Fibroblast of lung (primary cell): ENCODE measurements around the gene SMARCC1.

Experiments
- EZH2 ChIP-seq: IDR thresholded peaks from 2 replicates; pipeline ENCODE4 v1.5.1; 2012; ENCODE audit warnings: low read length, control low read depth, mild to moderate bottlenecking; ENCODE audit errors: missing control alignments
- TF ChIP-seq, protein P1 (sequence below), 2 donors: IDR thresholded peaks in 1 of 2; conservative IDR thresholded peaks in 1 of 2; 1 replicate in 1 of 2; 2 replicates in 1 of 2; pipeline ENCODE4 v1.5.1; 2011 to 2012; ENCODE audit warnings: low read length in 2 of 2, control low read depth in 1 of 2, inconsistent platforms in 1 of 2, low read depth in 1 of 2, mild to moderate bottlenecking in 1 of 2

- TF ChIP-seq, protein P1, sequence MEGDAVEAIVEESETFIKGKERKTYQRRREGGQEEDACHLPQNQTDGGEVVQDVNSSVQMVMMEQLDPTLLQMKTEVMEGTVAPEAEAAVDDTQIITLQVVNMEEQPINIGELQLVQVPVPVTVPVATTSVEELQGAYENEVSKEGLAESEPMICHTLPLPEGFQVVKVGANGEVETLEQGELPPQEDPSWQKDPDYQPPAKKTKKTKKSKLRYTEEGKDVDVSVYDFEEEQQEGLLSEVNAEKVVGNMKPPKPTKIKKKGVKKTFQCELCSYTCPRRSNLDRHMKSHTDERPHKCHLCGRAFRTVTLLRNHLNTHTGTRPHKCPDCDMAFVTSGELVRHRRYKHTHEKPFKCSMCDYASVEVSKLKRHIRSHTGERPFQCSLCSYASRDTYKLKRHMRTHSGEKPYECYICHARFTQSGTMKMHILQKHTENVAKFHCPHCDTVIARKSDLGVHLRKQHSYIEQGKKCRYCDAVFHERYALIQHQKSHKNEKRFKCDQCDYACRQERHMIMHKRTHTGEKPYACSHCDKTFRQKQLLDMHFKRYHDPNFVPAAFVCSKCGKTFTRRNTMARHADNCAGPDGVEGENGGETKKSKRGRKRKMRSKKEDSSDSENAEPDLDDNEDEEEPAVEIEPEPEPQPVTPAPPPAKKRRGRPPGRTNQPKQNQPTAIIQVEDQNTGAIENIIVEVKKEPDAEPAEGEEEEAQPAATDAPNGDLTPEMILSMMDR (conservative IDR thresholded peaks at IDR 0.05 in 1 of 2, IDR thresholded peaks at IDR 0.05 in 1 of 2; ENCODE audit: low read depth in 1 of 2, low read length in 2 of 2): no peak
- no peak for TF ChIP-seq EZH2
These were observed 177.5 kb downstream of the SMARCC1 start for GRCh38 chr3:47604145-47604544.
